CD14-positive monocyte (primary cell): ENCODE results near the gene TCTN3. TPM values are rescaled to one million over a fixed set of nuclear protein-coding genes. Genes with fewer than 3 reads are reported as not detected.

Source experiments
- DNase-seq, 3 donors: peaks; one replicate each; pipeline ENCODE4 v3.0.0-alpha.2; 2011 to 2022
- H2AFZ ChIP-seq: 2 replicates; pipeline ENCODE4 v1.6.0; 2012; ENCODE audit warnings: mild to moderate bottlenecking, low read depth, low read length, inconsistent platforms; ENCODE audit not compliant: insufficient read depth, poor library complexity, severe bottlenecking
- H3K27ac ChIP-seq, 2 donors: 1 replicate in 1 of 2; 2 replicates in 1 of 2; pipeline ENCODE4 v1.5.1; 2012 to 2013; ENCODE audit warnings: low read length in 2 of 2, control low read depth in 1 of 2, inconsistent platforms in 1 of 2, low read depth in 1 of 2, mild to moderate bottlenecking in 1 of 2
- H3K27me3 ChIP-seq, 2 donors: one replicate each; pipeline versions ENCODE4 v1.6.0 to v1.6.1; 2011 to 2013; ENCODE audit warnings: low read length in 2 of 2; ENCODE audit not compliant: control insufficient read depth in 2 of 2, insufficient read depth in 2 of 2
- H3K36me3 ChIP-seq, 2 donors: replicated peaks in 1 of 2; 1 replicate in 1 of 2; 2 replicates in 1 of 2; pipeline versions ENCODE4 v1.5.1 to v1.6.1; 2012 to 2013; ENCODE audit warnings: low read length in 2 of 2, control low read depth in 1 of 2, inconsistent platforms in 1 of 2, mild to moderate bottlenecking in 1 of 2; ENCODE audit not compliant: insufficient read depth in 2 of 2, control insufficient read depth in 1 of 2
- H3K4me1 ChIP-seq, 2 donors: 1 replicate in 1 of 2; 2 replicates in 1 of 2; pipeline versions ENCODE4 v1.5.1 to v1.6.1; 2012 to 2013; ENCODE audit warnings: low read length in 2 of 2, control low read depth in 1 of 2, inconsistent platforms in 1 of 2, mild to moderate bottlenecking in 1 of 2, moderate library complexity in 1 of 2; ENCODE audit not compliant: insufficient read depth in 2 of 2, control insufficient read depth in 1 of 2
- H3K4me2 ChIP-seq: replicated peaks from 2 replicates; pipeline ENCODE3; 2012; ENCODE audit warnings: low read length, moderate library complexity, mild to moderate bottlenecking; ENCODE audit not compliant: poor library complexity, severe bottlenecking; ENCODE audit errors: extremely low read depth
- H3K4me3 ChIP-seq, 3 experiments: fragments of 200-600 bp in 1 of 3; sonication (generic) in 1 of 3; replicated peaks in 1 of 3; 1 replicate in 2 of 3; 2 replicates in 1 of 3; pipeline ENCODE4 v1.5.1; 2011 to 2013; ENCODE audit warnings: low read length in 3 of 3, mild to moderate bottlenecking in 3 of 3, control low read depth in 2 of 3, low read depth in 2 of 3, inconsistent platforms in 1 of 3, moderate library complexity in 1 of 3
- H3K79me2 ChIP-seq: 2 replicates; pipeline ENCODE4 v1.6.0; 2012; ENCODE audit warnings: mild to moderate bottlenecking, control low read depth, inconsistent platforms, low read length, moderate library complexity; ENCODE audit not compliant: insufficient read depth
- H3K9ac ChIP-seq: 2 replicates; pipeline ENCODE4 v1.6.0; 2017; ENCODE audit warnings: low read length, mild to moderate bottlenecking; ENCODE audit not compliant: insufficient read depth, poor library complexity, severe bottlenecking
- H3K9me3 ChIP-seq, 2 donors: replicated peaks in 1 of 2; 1 replicate in 1 of 2; 2 replicates in 1 of 2; pipeline versions ENCODE4 v1.5.1 to v1.6.1; 2012 to 2013; ENCODE audit warnings: low read length in 2 of 2, control low read depth in 1 of 2; ENCODE audit not compliant: control insufficient read depth in 1 of 2, insufficient read depth in 1 of 2
- H4K20me1 ChIP-seq: 2 replicates; pipeline ENCODE4 v1.6.0; 2012; ENCODE audit warnings: mild to moderate bottlenecking, low read length, control low read depth, moderate library complexity; ENCODE audit not compliant: insufficient read depth
- H3K27ac Mint-ChIP-seq, 7 donors: one replicate each; pipeline ENCODE4 v1.8.0; 2020; ENCODE audit warnings: mild to moderate bottlenecking in 7 of 7, mixed read lengths in 7 of 7, moderate library complexity in 6 of 7, inconsistent platforms in 2 of 7
- H3K27me3 Mint-ChIP-seq, 3 donors: one replicate each; pipeline ENCODE4 v1.8.0; 2021 to 2022; ENCODE audit warnings: low read depth in 3 of 3, mild to moderate bottlenecking in 3 of 3, mixed read lengths in 3 of 3, moderate library complexity in 3 of 3, inconsistent platforms in 1 of 3
- H3K36me3 Mint-ChIP-seq, 2 donors: one replicate each; pipeline ENCODE4 v1.8.0; 2020; ENCODE audit warnings: mixed read lengths in 2 of 2, inconsistent platforms in 1 of 2, mild to moderate bottlenecking in 1 of 2
- H3K4me1 Mint-ChIP-seq: one replicate; pipeline ENCODE4 v1.8.0; 2020; ENCODE audit warnings: mild to moderate bottlenecking, mixed read lengths
- H3K4me3 Mint-ChIP-seq, 2 donors: one replicate each; pipeline ENCODE4 v1.8.0; 2020; ENCODE audit warnings: mild to moderate bottlenecking in 2 of 2, mixed read lengths in 2 of 2, moderate library complexity in 1 of 2
- H3K9me3 Mint-ChIP-seq, 7 donors: one replicate each; pipeline ENCODE4 v1.8.0; 2020 to 2022; ENCODE audit warnings: mixed read lengths in 7 of 7, mild to moderate bottlenecking in 6 of 7, moderate library complexity in 6 of 7, inconsistent platforms in 2 of 7
- CTCF ChIP-seq: fragments of 200-600 bp; IDR thresholded peaks from one replicate; pipeline ENCODE4 v1.8.0; 2022; ENCODE audit warnings: antibody characterized with exemption, mild to moderate bottlenecking
- WGBS: methylation state at CpG from one replicate; pipeline ENCODE4 v1.1.5; 2013; ENCODE audit warnings: missing lambda C conversion rate; ENCODE audit not compliant: insufficient coverage; 5-methylcytosine and 5-hydroxymethylcytosine counted together
- intact Hi-C, 2 donors: fragments of 100-400 bp; cut with micrococcal nuclease; formaldehyde crosslinking; loops; one replicate each; pipeline versions ENCODE4 v1.15.0 to v1.15.1; 2023
- polyA plus RNA-seq, 3 donors: library from polyadenylated mRNA; depleted of rRNA in 1 of 3; unstranded in 2 of 3; stranded (reverse) in 1 of 3; fragments of 300-500 nt in 2 of 3; fragments of >200 nt in 1 of 3; fragmentation: Illumina TruSeq in 2 of 3; gene quantifications; 1 replicate in 2 of 3; 2 replicates in 1 of 3; pipeline ENCODE4 v1.2.3, GENCODE V29; 2012 to 2021

The TCTN3 gene
- polyA plus RNA-seq, 3 donors, result 8.5 to 23.1 (median 14.4) TPM

GRCh38 chr10:95661818-95662217, 31.9 kb downstream of the TCTN3 start:
- TF ChIP-seq CTCF, result no peak
- Histone ChIP-seq H3K27ac (no peak overlapping the region), H4K20me1 (no peaks in the 10 kb centered on the region), H3K9ac (no peak overlapping the region), H3K27me3 (no peaks in the 10 kb centered on the region), H3K4me2 (no peak overlapping the region), H3K4me3 (no peak overlapping the region), H3K9me3 (no peaks in the 10 kb centered on the region), H3K4me1 (peaks cover 4 to 5% of the 10 kb centered on the region in 2 donors), H3K79me2 (peaks cover 2% of the 10 kb centered on the region), H3K36me3 (peaks cover 0 to 16% of the 10 kb centered on the region in 2 donors), H2AFZ (no peak overlapping the region)
- H3K4me3 Mint-ChIP-seq, result no peak overlapping the region
- intact Hi-C loops, result no loop called here
- DNase-seq, result no peak
- peaks cover 19 to 21% of the 10 kb centered on the region in 2 donors for H3K36me3 Mint-ChIP-seq
- peaks cover 28% of the 10 kb centered on the region for H3K4me1 Mint-ChIP-seq
- no peak overlapping the region for H3K27ac Mint-ChIP-seq
- no peaks in the 10 kb centered on the region for H3K27me3 Mint-ChIP-seq
- no CpG with 5 or more reads among the region's 1 CpG for WGBS
- peaks cover 2 to 9% (median 4%) of the 10 kb centered on the region in 7 donors for H3K9me3 Mint-ChIP-seq

GRCh38 chr10:95660283-95660682, 33.4 kb downstream of the TCTN3 start:
- Histone ChIP-seq H3K27me3 (no peaks in the 10 kb centered on the region), H3K4me2 (no peak overlapping the region)

More at GRCh38 chr10:95660283-95660682, 33.4 kb downstream of the TCTN3 start:
- Histone ChIP-seq H3K79me2 (peaks cover 11% of the 10 kb centered on the region), H4K20me1 (no peaks in the 10 kb centered on the region), H2AFZ (no peak overlapping the region), H3K9ac (no peak overlapping the region), H3K27ac (no peak overlapping the region), H3K9me3 (no peaks in the 10 kb centered on the region), H3K36me3 (peaks cover 0 to 16% of the 10 kb centered on the region in 2 donors), H3K4me1 (peaks cover 11 to 16% of the 10 kb centered on the region in 2 donors), H3K4me3 (no peak overlapping the region)
- no peak for DNase-seq
- intact Hi-C loops, result no loop called here
- Mint-ChIP-seq H3K36me3 (peaks cover 14 to 17% of the 10 kb centered on the region in 2 donors), H3K4me1 (peaks cover 40% of the 10 kb centered on the region), H3K27ac (no peak overlapping the region), H3K27me3 (peaks cover 0 to 5% (median 4%) of the 10 kb centered on the region in 3 donors), H3K4me3 (no peak overlapping the region), H3K9me3 (peaks cover 2 to 9% (median 4%) of the 10 kb centered on the region in 7 donors)
- no peak for TF ChIP-seq CTCF
